ENCODE data around the gene TTLL11.
A peak's percentile ranks its signal among the peaks of the same experiment; 100 is the strongest.

Gene TTLL11

GRCh38 chr9:121823451-121824169 is 269.5 kb downstream of the TTLL11 start:
- DNase-seq = no peak

- DNase-seq = no peak
Measured at GRCh38 chr9:121822093-121823085, 270.7 kb downstream of the TTLL11 start.

- DNase-seq = no peak
Measured at GRCh38 chr9:121821326-121821725, 271.8 kb downstream of the TTLL11 start.

- DNase-seq = no peak
Measured at GRCh38 chr9:121820286-121821005, 272.7 kb downstream of the TTLL11 start.

- peak in 3 of 4 experiments; percentile 10 to 30 (median 22) for DNase-seq
Measured at GRCh38 chr9:121819428-121820231, 273.5 kb downstream of the TTLL11 start.

- no peak for DNase-seq
Measured at GRCh38 chr9:121818841-121819427, 274.2 kb downstream of the TTLL11 start.

- no peak for DNase-seq
Measured at GRCh38 chr9:121818016-121818661, 275.0 kb downstream of the TTLL11 start.

- no peak for DNase-seq
Measured at GRCh38 chr9:121817476-121817875, 275.6 kb downstream of the TTLL11 start.

- DNase-seq = no peak
Measured at GRCh38 chr9:121816845-121817450, 276.2 kb downstream of the TTLL11 start.

GRCh38 chr9:121816449-121816817 is 276.7 kb downstream of the TTLL11 start:
- no peak for DNase-seq

- no peak for DNase-seq
Measured at GRCh38 chr9:121815546-121816448, 277.3 kb downstream of the TTLL11 start.

- DNase-seq = no peak
Measured at GRCh38 chr9:121815084-121815483, 278.0 kb downstream of the TTLL11 start.

GRCh38 chr9:121814594-121814993 is 278.5 kb downstream of the TTLL11 start:
- no peak for DNase-seq

- no peak for DNase-seq
Measured at GRCh38 chr9:121813519-121814210, 279.4 kb downstream of the TTLL11 start.

- DNase-seq = no peak
Measured at GRCh38 chr9:121812159-121812735, 280.9 kb downstream of the TTLL11 start.

- DNase-seq = no peak
Measured at GRCh38 chr9:121811751-121812150, 281.4 kb downstream of the TTLL11 start.

- DNase-seq = no peak
Measured at GRCh38 chr9:121811140-121811539, 282.0 kb downstream of the TTLL11 start.

GRCh38 chr9:121810489-121810888 is 282.6 kb downstream of the TTLL11 start:
- no peak for DNase-seq
